DND-41 (cell line): ENCODE data around the gene EFNA2.

ENCODE experiments used
- EZH2 ChIP-seq: IDR thresholded peaks from 3 replicates; pipeline ENCODE4 v1.6.1; 2012; ENCODE audit warnings: borderline replicate concordance, low read depth, mild to moderate bottlenecking, moderate library complexity, low read length, inconsistent platforms; ENCODE audit not compliant: severe bottlenecking
- TF ChIP-seq, protein P1 (sequence below): IDR thresholded peaks from 2 replicates; pipeline ENCODE4 v1.5.1; 2012; ENCODE audit warnings: borderline replicate concordance, low read length, moderate library complexity, mild to moderate bottlenecking; ENCODE audit not compliant: poor library complexity, severe bottlenecking; ENCODE audit errors: extremely low read depth

DNA sequence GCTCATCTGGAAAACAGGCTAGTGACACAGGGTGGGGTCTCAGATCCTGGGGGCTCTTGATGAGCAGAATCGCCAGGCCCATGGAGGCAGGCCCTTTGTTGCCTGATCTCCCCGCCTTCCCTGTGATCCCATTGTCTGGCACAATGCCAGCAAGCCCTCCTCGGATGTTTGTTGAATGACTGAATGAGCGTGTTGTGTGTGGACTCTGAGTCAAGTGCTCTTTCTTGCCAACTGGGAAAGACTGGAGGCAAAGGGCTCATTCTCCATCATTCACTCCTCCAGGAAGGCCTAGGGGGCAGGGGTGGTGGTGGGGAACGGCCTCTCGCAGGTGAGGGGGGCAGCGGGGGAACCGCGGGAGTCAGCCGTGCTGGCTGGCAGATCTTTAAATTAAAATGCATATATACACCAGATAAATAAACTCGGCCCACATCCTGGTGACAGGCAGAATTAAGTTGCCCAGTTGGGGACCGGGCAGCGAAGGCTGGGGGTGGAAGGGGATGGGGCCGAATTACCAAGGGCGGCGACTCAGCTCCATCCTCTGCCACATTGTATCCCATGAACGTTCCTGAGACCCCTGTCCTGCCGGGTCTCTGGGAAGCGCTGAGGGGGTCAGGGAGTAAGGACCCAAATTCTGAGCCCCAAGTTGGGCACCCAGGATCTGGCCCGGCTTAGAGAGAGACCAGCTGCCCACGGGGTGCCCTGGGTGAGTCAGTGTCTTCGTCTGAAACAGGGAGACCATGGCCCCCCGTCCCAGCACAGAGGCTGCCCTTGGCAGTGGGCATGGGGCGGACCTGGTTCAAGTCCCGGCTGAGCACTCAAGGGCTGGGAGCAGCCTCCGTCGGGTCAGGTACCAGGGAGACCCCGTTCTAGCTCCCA is 24.5 kb downstream of the EFNA2 start:
- TF ChIP-seq EZH2 = no peak
- TF ChIP-seq, protein P1, sequence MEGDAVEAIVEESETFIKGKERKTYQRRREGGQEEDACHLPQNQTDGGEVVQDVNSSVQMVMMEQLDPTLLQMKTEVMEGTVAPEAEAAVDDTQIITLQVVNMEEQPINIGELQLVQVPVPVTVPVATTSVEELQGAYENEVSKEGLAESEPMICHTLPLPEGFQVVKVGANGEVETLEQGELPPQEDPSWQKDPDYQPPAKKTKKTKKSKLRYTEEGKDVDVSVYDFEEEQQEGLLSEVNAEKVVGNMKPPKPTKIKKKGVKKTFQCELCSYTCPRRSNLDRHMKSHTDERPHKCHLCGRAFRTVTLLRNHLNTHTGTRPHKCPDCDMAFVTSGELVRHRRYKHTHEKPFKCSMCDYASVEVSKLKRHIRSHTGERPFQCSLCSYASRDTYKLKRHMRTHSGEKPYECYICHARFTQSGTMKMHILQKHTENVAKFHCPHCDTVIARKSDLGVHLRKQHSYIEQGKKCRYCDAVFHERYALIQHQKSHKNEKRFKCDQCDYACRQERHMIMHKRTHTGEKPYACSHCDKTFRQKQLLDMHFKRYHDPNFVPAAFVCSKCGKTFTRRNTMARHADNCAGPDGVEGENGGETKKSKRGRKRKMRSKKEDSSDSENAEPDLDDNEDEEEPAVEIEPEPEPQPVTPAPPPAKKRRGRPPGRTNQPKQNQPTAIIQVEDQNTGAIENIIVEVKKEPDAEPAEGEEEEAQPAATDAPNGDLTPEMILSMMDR = no peak
